ENCODE results near the gene H6PD. TPM values are rescaled to one million over a fixed set of nuclear protein-coding genes. Genes with fewer than 3 reads are reported as not detected.

The H6PD gene
- total and polyA plus RNA-seq, 4 donors, result 28.9 to 134 (median 56.8) TPM

DNA sequence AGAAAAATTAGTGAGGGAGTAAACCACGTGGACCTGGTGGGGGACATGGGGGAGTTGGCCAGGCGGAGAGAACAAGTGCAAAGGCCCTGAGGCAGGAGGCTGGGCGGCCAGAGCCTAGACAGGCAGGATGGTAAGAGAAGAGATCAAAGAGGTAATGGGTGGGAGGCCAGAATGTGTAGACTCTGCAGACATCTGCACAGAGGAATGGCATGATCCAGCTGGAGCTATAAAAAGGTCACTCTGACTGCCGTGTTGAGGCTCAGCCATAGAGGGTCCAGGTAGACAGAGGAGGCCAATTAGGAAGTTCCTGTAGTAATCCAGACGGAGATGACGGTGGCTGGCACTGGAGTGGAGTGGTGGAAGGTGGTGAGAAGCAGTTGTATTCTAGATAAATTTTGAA lies 3.6 kb downstream of the H6PD start:
- no peak for TF ChIP-seq TAF1 (conservative IDR thresholded peaks at IDR 0.05)
- TF ChIP-seq CTCF (IDR thresholded peaks at IDR 0.05; ENCODE audit: low read depth, low read length, missing input control), result no peak
- TF ChIP-seq NR2F2 (IDR thresholded peaks at IDR 0.05), result no peak
- TF ChIP-seq HNF4G (IDR thresholded peaks at IDR 0.05), result no peak
- TF ChIP-seq YY1 (IDR thresholded peaks at IDR 0.05), result no peak
- no peak for TF ChIP-seq EGR1 (IDR thresholded peaks at IDR 0.05; ENCODE audit: low read depth in 2 of 2)
- TF ChIP-seq, protein P1, sequence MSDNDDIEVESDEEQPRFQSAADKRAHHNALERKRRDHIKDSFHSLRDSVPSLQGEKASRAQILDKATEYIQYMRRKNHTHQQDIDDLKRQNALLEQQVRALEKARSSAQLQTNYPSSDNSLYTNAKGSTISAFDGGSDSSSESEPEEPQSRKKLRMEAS (IDR thresholded peaks at IDR 0.05), result no peak
- TF ChIP-seq, protein P2, sequence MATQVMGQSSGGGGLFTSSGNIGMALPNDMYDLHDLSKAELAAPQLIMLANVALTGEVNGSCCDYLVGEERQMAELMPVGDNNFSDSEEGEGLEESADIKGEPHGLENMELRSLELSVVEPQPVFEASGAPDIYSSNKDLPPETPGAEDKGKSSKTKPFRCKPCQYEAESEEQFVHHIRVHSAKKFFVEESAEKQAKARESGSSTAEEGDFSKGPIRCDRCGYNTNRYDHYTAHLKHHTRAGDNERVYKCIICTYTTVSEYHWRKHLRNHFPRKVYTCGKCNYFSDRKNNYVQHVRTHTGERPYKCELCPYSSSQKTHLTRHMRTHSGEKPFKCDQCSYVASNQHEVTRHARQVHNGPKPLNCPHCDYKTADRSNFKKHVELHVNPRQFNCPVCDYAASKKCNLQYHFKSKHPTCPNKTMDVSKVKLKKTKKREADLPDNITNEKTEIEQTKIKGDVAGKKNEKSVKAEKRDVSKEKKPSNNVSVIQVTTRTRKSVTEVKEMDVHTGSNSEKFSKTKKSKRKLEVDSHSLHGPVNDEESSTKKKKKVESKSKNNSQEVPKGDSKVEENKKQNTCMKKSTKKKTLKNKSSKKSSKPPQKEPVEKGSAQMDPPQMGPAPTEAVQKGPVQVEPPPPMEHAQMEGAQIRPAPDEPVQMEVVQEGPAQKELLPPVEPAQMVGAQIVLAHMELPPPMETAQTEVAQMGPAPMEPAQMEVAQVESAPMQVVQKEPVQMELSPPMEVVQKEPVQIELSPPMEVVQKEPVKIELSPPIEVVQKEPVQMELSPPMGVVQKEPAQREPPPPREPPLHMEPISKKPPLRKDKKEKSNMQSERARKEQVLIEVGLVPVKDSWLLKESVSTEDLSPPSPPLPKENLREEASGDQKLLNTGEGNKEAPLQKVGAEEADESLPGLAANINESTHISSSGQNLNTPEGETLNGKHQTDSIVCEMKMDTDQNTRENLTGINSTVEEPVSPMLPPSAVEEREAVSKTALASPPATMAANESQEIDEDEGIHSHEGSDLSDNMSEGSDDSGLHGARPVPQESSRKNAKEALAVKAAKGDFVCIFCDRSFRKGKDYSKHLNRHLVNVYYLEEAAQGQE (IDR thresholded peaks at IDR 0.05), result no peak
- TF ChIP-seq HNF4A (conservative IDR thresholded peaks at IDR 0.05), result no peak
- Histone ChIP-seq H3K9ac (ENCODE audit: low read depth in 1 of 2, low read length in 2 of 2) (peak overlapping the region; percentile 22 to 56), H3K4me1 (ENCODE audit: control insufficient read depth in 4 of 4, insufficient read depth in 4 of 4, low read length in 3 of 4) (peaks cover 11 to 47% (median 27%) of the 10 kb centered on the region in 4 donors), H3K36me3 (ENCODE audit: control insufficient read depth in 4 of 4, insufficient read depth in 3 of 4, low read depth in 1 of 4, low read length in 3 of 4) (peaks cover 0 to 2% (median 0%) of the 10 kb centered on the region in 4 donors), H3K27me3 (ENCODE audit: control insufficient read depth in 4 of 4, insufficient read depth in 4 of 4, low read length in 3 of 4) (no peaks in the 10 kb centered on the region), H3K9me3 (ENCODE audit: control insufficient read depth in 4 of 4, low read length in 3 of 4) (no peaks in the 10 kb centered on the region), H3K4me3 (ENCODE audit: low read depth in 1 of 3, low read length in 3 of 3) (no peak overlapping the region), H3K27ac (ENCODE audit: low read depth in 1 of 2, low read length in 2 of 2) (peak overlapping the region; percentile 96 to 99)
- no peak for DNase-seq (ENCODE audit: low spot score)
- 57% methylated on average over 6 of the region's 6 CpGs for WGBS

- H3K9me3 ChIP-seq (ENCODE audit: control insufficient read depth in 4 of 4, low read length in 3 of 4), result no peaks in the 10 kb centered on the region
- peak overlapping the region; percentile 96 to 99 for H3K27ac ChIP-seq (ENCODE audit: low read depth in 1 of 2, low read length in 2 of 2)
- H3K4me1 ChIP-seq (ENCODE audit: control insufficient read depth in 4 of 4, insufficient read depth in 4 of 4, low read length in 3 of 4), result peaks cover 12 to 48% (median 31%) of the 10 kb centered on the region in 4 donors
- H3K4me3 ChIP-seq (ENCODE audit: low read depth in 1 of 3, low read length in 3 of 3), result no peak overlapping the region
- 15% methylated on average over 4 of the region's 4 CpGs for WGBS
- peak overlapping the region in 1 of 2 donors; percentile 56 for H3K9ac ChIP-seq (ENCODE audit: low read depth in 1 of 2, low read length in 2 of 2)
- DNase-seq (ENCODE audit: low spot score), result no peak
- H3K36me3 ChIP-seq (ENCODE audit: control insufficient read depth in 4 of 4, insufficient read depth in 3 of 4, low read depth in 1 of 4, low read length in 3 of 4), result peaks cover 0 to 5% (median 0%) of the 10 kb centered on the region in 4 donors
- no peaks in the 10 kb centered on the region for H3K27me3 ChIP-seq (ENCODE audit: control insufficient read depth in 4 of 4, insufficient read depth in 4 of 4, low read length in 3 of 4)
- TF ChIP-seq RAD21 (IDR thresholded peaks at IDR 0.05) (no peak), GABPA (IDR thresholded peaks at IDR 0.05 in 1 of 2, conservative IDR thresholded peaks at IDR 0.05 in 1 of 2) (peak in 1 of 2 donors; percentile 14), SP1 (IDR thresholded peaks at IDR 0.05) (peak; percentile 66), ZBTB33 (IDR thresholded peaks at IDR 0.05) (no peak), RXRA (IDR thresholded peaks at IDR 0.05) (peak; percentile 28 to 75), HNF4G (IDR thresholded peaks at IDR 0.05) (no peak), YY1 (IDR thresholded peaks at IDR 0.05) (no peak), HNF4A (conservative IDR thresholded peaks at IDR 0.05) (peak in 1 of 2 donors; percentile 28), CTCF (IDR thresholded peaks at IDR 0.05; ENCODE audit: low read depth, low read length, missing input control) (no peak), FOXA2 (IDR thresholded peaks at IDR 0.05) (peak; percentile 94), FOXA1 (IDR thresholded peaks at IDR 0.05) (peak; percentile 73), ATF3 (IDR thresholded peaks at IDR 0.05) (no peak), NR2F2 (IDR thresholded peaks at IDR 0.05) (no peak)
- TF ChIP-seq, protein P1 (IDR thresholded peaks at IDR 0.05), result peak; percentile 43
- TF ChIP-seq, protein P2 (IDR thresholded peaks at IDR 0.05), result peak; percentile 65
Measured at GRCh38 chr1:9238550-9238949, 4.0 kb downstream of the H6PD start.

Measured in liver (tissue), 9 donors.